ENCODE data around the gene HINFP. TPM values are rescaled to one million over a fixed set of nuclear protein-coding genes. Genes with fewer than 3 reads are reported as not detected.

HINFP gene
- total and polyA plus RNA-seq, 4 donors, result 6.4 to 14.3 (median 8.3) TPM

GRCh38 chr11:119120639-119121007 is 757 bp upstream of the HINFP start:
- Histone ChIP-seq H3K4me1 (ENCODE audit: control insufficient read depth in 4 of 4, insufficient read depth in 4 of 4, low read length in 3 of 4) (peaks cover 6 to 25% (median 18%) of the 10 kb centered on the region in 4 donors), H3K9ac (ENCODE audit: low read depth in 1 of 2, low read length in 2 of 2) (peak overlapping the region; percentile 73 to 88), H3K27ac (ENCODE audit: low read depth in 1 of 2, low read length in 2 of 2) (peak overlapping the region; percentile 66 to 73), H3K9me3 (ENCODE audit: control insufficient read depth in 4 of 4, low read length in 3 of 4) (no peaks in the 10 kb centered on the region), H3K36me3 (ENCODE audit: control insufficient read depth in 4 of 4, insufficient read depth in 3 of 4, low read depth in 1 of 4, low read length in 3 of 4) (peaks cover 4 to 12% (median 9%) of the 10 kb centered on the region in 4 donors), H3K27me3 (ENCODE audit: control insufficient read depth in 4 of 4, insufficient read depth in 4 of 4, low read length in 3 of 4) (no peaks in the 10 kb centered on the region), H3K4me3 (ENCODE audit: low read depth in 1 of 3, low read length in 3 of 3) (peak overlapping the region; percentile 43 to 79 (median 76))
- no peak for DNase-seq (ENCODE audit: low spot score)
- WGBS, result 27% methylated on average over 5 of the region's 5 CpGs
- no peak for TF ChIP-seq CTCF (IDR thresholded peaks at IDR 0.05; ENCODE audit: low read depth, low read length, missing input control)
- TF ChIP-seq, protein P1, sequence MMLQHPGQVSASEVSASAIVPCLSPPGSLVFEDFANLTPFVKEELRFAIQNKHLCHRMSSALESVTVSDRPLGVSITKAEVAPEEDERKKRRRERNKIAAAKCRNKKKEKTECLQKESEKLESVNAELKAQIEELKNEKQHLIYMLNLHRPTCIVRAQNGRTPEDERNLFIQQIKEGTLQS (IDR thresholded peaks at IDR 0.05), result no peak

DNA sequence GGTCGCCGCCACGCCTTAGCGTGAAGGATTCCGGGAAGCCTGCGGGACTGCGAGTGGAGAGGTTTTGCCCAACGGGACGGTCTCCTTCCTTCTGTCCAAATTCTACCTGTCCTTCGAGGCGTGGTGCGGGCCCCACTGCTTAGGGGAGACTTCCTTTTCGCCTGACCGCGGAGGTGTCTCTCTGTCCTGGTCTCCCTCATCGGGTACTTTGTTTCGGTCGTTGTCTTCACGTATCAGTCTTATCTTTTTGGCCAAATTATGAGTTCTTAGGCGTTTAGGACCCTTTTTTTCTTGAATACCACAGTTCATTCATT is 388 bp downstream of the HINFP start:
- no peaks in the 10 kb centered on the region for H3K27me3 ChIP-seq (ENCODE audit: control insufficient read depth in 4 of 4, insufficient read depth in 4 of 4, low read length in 3 of 4)
- TF ChIP-seq YY1 (IDR thresholded peaks at IDR 0.05), result no peak
- TF ChIP-seq, protein P1 (IDR thresholded peaks at IDR 0.05), result no peak
- TF ChIP-seq, protein P2, sequence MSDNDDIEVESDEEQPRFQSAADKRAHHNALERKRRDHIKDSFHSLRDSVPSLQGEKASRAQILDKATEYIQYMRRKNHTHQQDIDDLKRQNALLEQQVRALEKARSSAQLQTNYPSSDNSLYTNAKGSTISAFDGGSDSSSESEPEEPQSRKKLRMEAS (IDR thresholded peaks at IDR 0.05), result no peak
- peaks cover 0 to 11% (median 7%) of the 10 kb centered on the region in 4 donors for H3K36me3 ChIP-seq (ENCODE audit: control insufficient read depth in 4 of 4, insufficient read depth in 3 of 4, low read depth in 1 of 4, low read length in 3 of 4)
- no peaks in the 10 kb centered on the region for H3K9me3 ChIP-seq (ENCODE audit: control insufficient read depth in 4 of 4, low read length in 3 of 4)
- peak overlapping the region; percentile 73 to 98 (median 97) for H3K4me3 ChIP-seq (ENCODE audit: low read depth in 1 of 3, low read length in 3 of 3)
- WGBS, result under 1% methylated on average over 20 of the region's 20 CpGs
- peak overlapping the region in 1 of 2 donors; percentile 21 for H3K27ac ChIP-seq (ENCODE audit: low read depth in 1 of 2, low read length in 2 of 2)
- peaks cover 6 to 25% (median 19%) of the 10 kb centered on the region in 4 donors for H3K4me1 ChIP-seq (ENCODE audit: control insufficient read depth in 4 of 4, insufficient read depth in 4 of 4, low read length in 3 of 4)
- peak overlapping the region; percentile 80 to 91 for H3K9ac ChIP-seq (ENCODE audit: low read depth in 1 of 2, low read length in 2 of 2)
- no peak for DNase-seq (ENCODE audit: low spot score)

GRCh38 chr11:119125821-119126220 is 4.4 kb downstream of the HINFP start:
- no peaks in the 10 kb centered on the region for H3K9me3 ChIP-seq (ENCODE audit: control insufficient read depth in 4 of 4, low read length in 3 of 4)
- H3K27ac ChIP-seq (ENCODE audit: low read depth in 1 of 2, low read length in 2 of 2), result no peak overlapping the region
- 73% methylated on average over 6 of the region's 6 CpGs for WGBS
- H3K4me3 ChIP-seq (ENCODE audit: low read depth in 1 of 3, low read length in 3 of 3), result no peak overlapping the region
- no peak overlapping the region for H3K9ac ChIP-seq (ENCODE audit: low read depth in 1 of 2, low read length in 2 of 2)
- no peak for DNase-seq (ENCODE audit: low spot score)
- TF ChIP-seq JUND (IDR thresholded peaks at IDR 0.05), result no peak
- no peak for TF ChIP-seq NR2F2 (IDR thresholded peaks at IDR 0.05)
- no peak for TF ChIP-seq TAF1 (conservative IDR thresholded peaks at IDR 0.05)
- TF ChIP-seq RAD21 (IDR thresholded peaks at IDR 0.05), result no peak
- TF ChIP-seq, protein P1 (IDR thresholded peaks at IDR 0.05), result no peak
- TF ChIP-seq, protein P2 (IDR thresholded peaks at IDR 0.05), result no peak
- TF ChIP-seq REST (IDR thresholded peaks at IDR 0.05), result no peak
- TF ChIP-seq RXRA (IDR thresholded peaks at IDR 0.05), result no peak
- no peak for TF ChIP-seq SP1 (IDR thresholded peaks at IDR 0.05)
- TF ChIP-seq CTCF (IDR thresholded peaks at IDR 0.05; ENCODE audit: low read depth, low read length, missing input control), result no peak
- no peak for TF ChIP-seq HNF4A (conservative IDR thresholded peaks at IDR 0.05)
- no peak for TF ChIP-seq HNF4G (IDR thresholded peaks at IDR 0.05)
- TF ChIP-seq EGR1 (IDR thresholded peaks at IDR 0.05; ENCODE audit: low read depth in 2 of 2), result no peak
- no peak for TF ChIP-seq FOXA2 (IDR thresholded peaks at IDR 0.05)
- H3K4me1 ChIP-seq (ENCODE audit: control insufficient read depth in 4 of 4, insufficient read depth in 4 of 4, low read length in 3 of 4), result peaks cover 6 to 20% (median 14%) of the 10 kb centered on the region in 4 donors
- H3K36me3 ChIP-seq (ENCODE audit: control insufficient read depth in 4 of 4, insufficient read depth in 3 of 4, low read depth in 1 of 4, low read length in 3 of 4), result peaks cover 6 to 14% (median 12%) of the 10 kb centered on the region in 4 donors
- H3K27me3 ChIP-seq (ENCODE audit: control insufficient read depth in 4 of 4, insufficient read depth in 4 of 4, low read length in 3 of 4), result no peaks in the 10 kb centered on the region
